Endothelial cell of umbilical vein (primary cell): ENCODE results near the gene TMPRSS13. TPM values are rescaled to one million over a fixed set of nuclear protein-coding genes. Genes with fewer than 3 reads are reported as not detected.

Experiments
- BruUV-seq: library from RNA; stranded (reverse); fragments of 400-500 nt; replicated peaks from 2 replicates; lab custom pipeline; 2021; lab: Mats Ljungman, UMichigan
- CTCF ChIA-PET: fragments of 300-600, 350-600 bp; sonication (Branson Sonifier 250); formaldehyde crosslinking; loops from one replicate; lab custom pipeline; 2021; ENCODE audit warnings: antibody characterized with exemption, inconsistent platforms; lab: Charles Lee
- POLR2A ChIA-PET: fragments of 300-600, 350-600 bp; sonication (Branson Sonifier 250); formaldehyde crosslinking; loops from one replicate; lab custom pipeline; 2021; ENCODE audit warnings: antibody characterized with exemption, inconsistent platforms; lab: Charles Lee
- DNase-seq: peaks from one replicate; pipeline ENCODE4 v3.0.0-alpha.2; 2011; ENCODE audit warnings: low read depth, low spot score
- FAIRE-seq: peaks from 2 replicates; lab custom pipeline; 2011; peaks lifted over from hg19 to GRCh38; lab: Jason Lieb, UNC
- H2AFZ ChIP-seq: 2 replicates; pipeline ENCODE4 v1.6.0; 2012; ENCODE audit warnings: low read depth, low read length, control low read depth, inconsistent platforms
- H3K27ac ChIP-seq: 2 replicates; pipeline ENCODE4 v1.5.1; 2011; ENCODE audit warnings: low read depth, mild to moderate bottlenecking, control low read depth, low read length, moderate library complexity; ENCODE audit not compliant: insufficient read depth
- H3K27me3 ChIP-seq, 2 experiments: 2 replicates each; pipeline versions ENCODE4 v1.6.0 to v1.6.1; 2011; ENCODE audit warnings: low read length in 2 of 2, mixed read lengths in 1 of 2; ENCODE audit not compliant: control insufficient read depth in 2 of 2, insufficient read depth in 2 of 2
- H3K36me3 ChIP-seq, 2 experiments: 2 replicates in 1 of 2; 3 replicates in 1 of 2; pipeline ENCODE4 v1.5.1; 2011; ENCODE audit warnings: low read length in 2 of 2, mild to moderate bottlenecking in 1 of 2, moderate library complexity in 1 of 2; ENCODE audit not compliant: control insufficient read depth in 2 of 2, insufficient read depth in 2 of 2; ENCODE audit errors: extremely low read depth in 1 of 2
- H3K4me1 ChIP-seq: 3 replicates; pipeline ENCODE4 v1.5.1; 2011; ENCODE audit warnings: mild to moderate bottlenecking, low read length; ENCODE audit not compliant: control insufficient read depth, insufficient read depth; ENCODE audit errors: extremely low read depth
- H3K4me2 ChIP-seq: 2 replicates; pipeline ENCODE4 v1.6.1; 2011; ENCODE audit warnings: low read length, control low read depth, mixed read lengths; ENCODE audit not compliant: insufficient read depth
- H3K4me3 ChIP-seq, 3 experiments: fragments of 200-600 bp in 1 of 3; sonication (generic), shearing (Covaris generic) in 1 of 3; replicated peaks in 1 of 3; 2 replicates each; pipeline ENCODE4 v1.5.1; 2011 to 2016; ENCODE audit warnings: control low read depth in 3 of 3, low read length in 3 of 3, mild to moderate bottlenecking in 2 of 3, inconsistent platforms in 1 of 3, low read depth in 1 of 3, moderate library complexity in 1 of 3; ENCODE audit not compliant: insufficient read depth in 1 of 3
- H3K79me2 ChIP-seq: 2 replicates; pipeline ENCODE4 v1.6.0; 2012; ENCODE audit warnings: low read length, inconsistent platforms; ENCODE audit not compliant: control insufficient read depth, insufficient read depth
- H3K9ac ChIP-seq: replicated peaks from 2 replicates; pipeline ENCODE3; 2011; ENCODE audit warnings: low read length, control low read depth; ENCODE audit not compliant: insufficient read depth; ENCODE audit errors: extremely low read depth
- H3K9me1 ChIP-seq: replicated peaks from 3 replicates; pipeline ENCODE4 v1.6.0; 2011; ENCODE audit warnings: mild to moderate bottlenecking, low read length; ENCODE audit not compliant: control insufficient read depth, insufficient read depth; ENCODE audit errors: extremely low read depth
- H3K9me3 ChIP-seq: replicated peaks from 2 replicates; pipeline ENCODE4 v1.5.1; 2012; ENCODE audit warnings: low read length, inconsistent platforms; ENCODE audit not compliant: control insufficient read depth, insufficient read depth
- H4K20me1 ChIP-seq: replicated peaks from 2 replicates; pipeline ENCODE3; 2011; ENCODE audit warnings: mild to moderate bottlenecking, low read length; ENCODE audit not compliant: control insufficient read depth, insufficient read depth; ENCODE audit errors: extremely low read depth
- CTCF ChIP-seq, 2 donors: IDR thresholded peaks; 1 replicate in 1 of 2; 2 replicates in 1 of 2; pipeline ENCODE4 v1.5.1; 2011; ENCODE audit warnings: low read length in 2 of 2, mild to moderate bottlenecking in 2 of 2, moderate library complexity in 2 of 2, control low read depth in 1 of 2, inconsistent platforms in 1 of 2, low read depth in 1 of 2; ENCODE audit not compliant: insufficient read depth in 1 of 2; ENCODE audit errors: extremely low read depth in 1 of 2
- MAX ChIP-seq: IDR thresholded peaks from 2 replicates; pipeline ENCODE4 v1.6.1; 2011; ENCODE audit not compliant: insufficient read depth, insufficient read length
- MYC ChIP-seq: IDR thresholded peaks from one replicate; pipeline ENCODE4 v1.6.1; 2011; ENCODE audit warnings: mild to moderate bottlenecking, low read depth, low read length
- dilution Hi-C: fragments of 300-500 bp; cut with MboI; formaldehyde crosslinking; loops from one replicate; pipeline ENCODE4 v1.15.0; 2019; ENCODE audit warnings: low sequenced_read_pairs; ENCODE audit not compliant: extremely low pct_ligation_motif_present
- intact Hi-C: fragments of 100-400 bp; cut with micrococcal nuclease; formaldehyde crosslinking; loops from one replicate; pipeline ENCODE4 v1.10.0; 2022
- polyA plus RNA-seq, 4 experiments: library from polyadenylated mRNA; depleted of rRNA in 3 of 4; stranded (reverse) in 3 of 4; unstranded in 1 of 4; fragments of >200 nt; gene quantifications; 2 replicates each; pipeline versions ENCODE4 v1.2.1 to v1.2.3, GENCODE V29; 2011 to 2012; ENCODE audit warnings: missing spikeins in 1 of 4
- total RNA-seq: library from RNA; stranded (reverse); gene quantifications from 2 replicates; pipeline ENCODE4 v1.2.3, GENCODE V29; 2021

The TMPRSS13 gene
- total and polyA plus RNA-seq, 2 donors (not counting 3 experiments of a cell fraction or from before 2014, with no cell fraction given), result 0.22 to 0.46 TPM

DNA sequence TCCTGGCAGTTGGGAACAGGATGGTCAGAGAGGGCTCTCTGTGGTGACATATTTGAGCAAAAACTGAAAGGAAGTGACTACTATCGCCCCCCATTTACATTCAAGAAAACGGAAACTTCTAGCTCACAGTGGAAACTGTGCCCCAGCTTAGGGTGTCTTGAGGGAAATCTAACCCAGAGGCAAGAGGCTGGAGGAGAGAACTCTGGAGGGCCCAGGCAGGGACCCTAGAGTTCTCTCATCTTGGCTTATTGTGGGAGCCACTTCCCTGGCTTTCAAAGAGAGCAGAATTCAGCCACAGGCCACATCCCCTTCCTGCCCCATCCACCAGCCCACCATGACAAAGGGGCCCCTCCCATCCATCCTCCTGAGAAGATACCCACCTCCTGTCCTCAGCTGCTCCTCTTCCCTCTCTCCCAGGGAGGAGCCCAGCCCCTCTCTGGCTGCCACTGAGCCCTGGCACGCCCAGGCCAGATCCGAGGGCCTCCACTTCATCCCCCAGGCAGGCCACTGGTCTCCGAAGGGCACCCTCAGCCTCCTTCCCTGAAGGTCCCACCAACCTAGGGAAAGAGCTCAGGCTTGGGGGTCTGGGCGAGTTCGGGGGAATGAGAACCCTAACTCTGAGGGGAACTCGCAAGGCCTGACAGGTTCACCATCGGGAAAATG, 1.6 kb upstream of the TMPRSS13 start:
- Histone ChIP-seq H3K9ac (no peak overlapping the region), H3K27ac (no peak overlapping the region), H3K9me3 (no peaks in the 10 kb centered on the region), H3K36me3 (no peaks in the 10 kb centered on the region), H4K20me1 (no peaks in the 10 kb centered on the region), H3K79me2 (no peaks in the 10 kb centered on the region), H3K4me1 (no peaks in the 10 kb centered on the region), H3K4me3 (no peak overlapping the region), H2AFZ (no peak overlapping the region), H3K27me3 (peaks cover 2 to 8% of the 10 kb centered on the region in 2 experiments), H3K9me1 (no peaks in the 10 kb centered on the region), H3K4me2 (no peak overlapping the region)
- POLR2A ChIA-PET, result no interaction called here
- TF ChIP-seq MAX (no peak), CTCF (IDR thresholded peaks at IDR 0.05; ENCODE audit: extremely low read depth in 1 of 2, insufficient read depth in 1 of 2, low read depth in 1 of 2, low read length in 2 of 2) (no peak), MYC (no peak)
- intact Hi-C loops, result no loop called here
- no TSS peak for BruUV-seq
- dilution Hi-C loops, result no loop called here
- CTCF ChIA-PET, result interaction anchor here (0.6 to 3.1 kb wide), 3 partner anchors 9 to 123 kb away, joined by 3 to 18 read pairs (median 6); no protein-coding TSS in a partner anchor
- no peak for DNase-seq
- no peak for FAIRE-seq
